Keratinocyte (primary cell): ENCODE data around the gene ALG10. TPM values are rescaled to one million over a fixed set of nuclear protein-coding genes. Genes with fewer than 3 reads are reported as not detected.

Experiments used
- DNase-seq: peaks from one replicate; pipeline ENCODE4 v3.0.0-alpha.2; 2011; ENCODE audit warnings: low read depth, missing footprints, low spot score
- FAIRE-seq: peaks from 2 replicates; lab custom pipeline; 2011; peaks lifted over from hg19 to GRCh38; lab: Jason Lieb, UNC
- H2AFZ ChIP-seq: 2 replicates; pipeline ENCODE4 v1.6.0; 2012; ENCODE audit warnings: low read length, control low read depth, inconsistent platforms; ENCODE audit not compliant: control insufficient read depth
- H3K27ac ChIP-seq: 2 replicates; pipeline ENCODE4 v1.5.1; 2011; ENCODE audit warnings: low read length; ENCODE audit not compliant: control insufficient read depth, insufficient read depth
- H3K27me3 ChIP-seq: 3 replicates; pipeline ENCODE4 v1.6.0; 2011; ENCODE audit warnings: low read length; ENCODE audit not compliant: control insufficient read depth, insufficient read depth; ENCODE audit errors: extremely low read depth
- H3K36me3 ChIP-seq, 2 experiments: 2 replicates in 1 of 2; 3 replicates in 1 of 2; pipeline ENCODE4 v1.5.1; 2011; ENCODE audit warnings: low read length in 2 of 2, mild to moderate bottlenecking in 1 of 2; ENCODE audit not compliant: control insufficient read depth in 2 of 2, insufficient read depth in 2 of 2; ENCODE audit errors: extremely low read depth in 1 of 2
- H3K4me1 ChIP-seq: 3 replicates; pipeline ENCODE4 v1.5.1; 2011; ENCODE audit warnings: low read length; ENCODE audit not compliant: control insufficient read depth, insufficient read depth; ENCODE audit errors: extremely low read depth
- H3K4me2 ChIP-seq: 3 replicates; pipeline ENCODE4 v1.6.0; 2011; ENCODE audit warnings: low read depth, low read length; ENCODE audit not compliant: control insufficient read depth, insufficient read depth; ENCODE audit errors: extremely low read depth
- H3K4me3 ChIP-seq, 3 experiments: fragments of 200-600 bp in 1 of 3; sonication (generic) in 1 of 3; 2 replicates in 2 of 3; 3 replicates in 1 of 3; pipeline ENCODE4 v1.5.1; 2011 to 2016; ENCODE audit warnings: low read length in 3 of 3, mild to moderate bottlenecking in 3 of 3, control low read depth in 2 of 3, inconsistent platforms in 1 of 3, low read depth in 1 of 3, mixed read lengths in 1 of 3, mixed run types in 1 of 3, moderate library complexity in 1 of 3; ENCODE audit not compliant: control insufficient read depth in 2 of 3, insufficient read depth in 2 of 3; ENCODE audit errors: extremely low read depth in 1 of 3
- H3K79me2 ChIP-seq: 2 replicates; pipeline ENCODE4 v1.6.0; 2012; ENCODE audit warnings: low read length; ENCODE audit not compliant: control insufficient read depth, insufficient read depth
- H3K9ac ChIP-seq: 3 replicates; pipeline ENCODE4 v1.6.0; 2011; ENCODE audit warnings: low read length; ENCODE audit not compliant: control insufficient read depth, insufficient read depth; ENCODE audit errors: extremely low read depth
- H3K9me1 ChIP-seq: 3 replicates; pipeline ENCODE4 v1.6.0; 2011; ENCODE audit warnings: low read length; ENCODE audit not compliant: control insufficient read depth, insufficient read depth; ENCODE audit errors: extremely low read depth
- H3K9me3 ChIP-seq: 2 replicates; pipeline ENCODE4 v1.5.1; 2012; ENCODE audit warnings: low read depth, low read length; ENCODE audit not compliant: control insufficient read depth
- H4K20me1 ChIP-seq: 3 replicates; pipeline ENCODE4 v1.6.0; 2011; ENCODE audit warnings: low read length; ENCODE audit not compliant: control insufficient read depth, insufficient read depth; ENCODE audit errors: extremely low read depth
- CTCF ChIP-seq, 3 experiments: IDR thresholded peaks in 1 of 3; conservative IDR thresholded peaks in 1 of 3; optimal IDR thresholded peaks in 1 of 3; 2 replicates in 2 of 3; 3 replicates in 1 of 3; pipeline versions ENCODE3 to v1.5.1; 2011; ENCODE audit warnings: low read length in 3 of 3, mild to moderate bottlenecking in 3 of 3, moderate library complexity in 2 of 3, control low read depth in 1 of 3, inconsistent platforms in 1 of 3; ENCODE audit not compliant: insufficient read depth in 2 of 3; ENCODE audit errors: extremely low read depth in 1 of 3
- EZH2 ChIP-seq: IDR thresholded peaks from one replicate; pipeline ENCODE4 v1.6.1; 2012; ENCODE audit warnings: inconsistent platforms, mild to moderate bottlenecking, low read length, moderate library complexity
- dilution Hi-C: fragments of 300-500 bp; cut with MboI; formaldehyde crosslinking; loops from one replicate; pipeline ENCODE4 v1.7.0; 2020; ENCODE audit warnings: low sequenced_read_pairs; ENCODE audit not compliant: extremely low pct_ligation_motif_present
- polyA plus RNA-seq, 5 experiments: library from polyadenylated mRNA; depleted of rRNA in 3 of 5; stranded (reverse) in 3 of 5; stranded (forward) in 1 of 5; unstranded in 1 of 5; fragments of >200 nt; gene quantifications; 1 replicate in 1 of 5; 2 replicates in 3 of 5; 3 replicates in 1 of 5; pipeline versions ENCODE4 v1.2.1 to v1.2.3, GENCODE V29; 2011 to 2012; ENCODE audit warnings: missing spikeins in 2 of 5, low read depth in 1 of 5, low replicate concordance in 1 of 5

Gene ALG10
- polyA plus RNA-seq, 1 donor (not counting 4 experiments of a cell fraction or from before 2014, with no cell fraction given), result 10.6 TPM

GRCh38 chr12:33977887-33978286 lies 44.4 kb upstream of the ALG10 start:
- Histone ChIP-seq H3K9me1 (no peaks in the 10 kb centered on the region), H3K79me2 (no peaks in the 10 kb centered on the region), H3K4me1 (no peaks in the 10 kb centered on the region), H3K36me3 (no peaks in the 10 kb centered on the region), H4K20me1 (no peaks in the 10 kb centered on the region), H3K9ac (no peak overlapping the region), H3K9me3 (no peaks in the 10 kb centered on the region), H3K4me2 (no peak overlapping the region), H3K27me3 (no peaks in the 10 kb centered on the region), H3K27ac (no peak overlapping the region), H2AFZ (no peak overlapping the region), H3K4me3 (no peak overlapping the region)
- FAIRE-seq (no peak), DNase-seq (no peak)
- TF ChIP-seq CTCF (optimal IDR thresholded peaks at IDR 0.05 in 1 of 3, IDR thresholded peaks at IDR 0.05 in 1 of 3, conservative IDR thresholded peaks at IDR 0.05 in 1 of 3; ENCODE audit: extremely low read depth in 1 of 3, insufficient read depth in 2 of 3, low read length in 3 of 3) (no peak), EZH2 (no peak)
- dilution Hi-C loops, result no loop called here

DNA sequence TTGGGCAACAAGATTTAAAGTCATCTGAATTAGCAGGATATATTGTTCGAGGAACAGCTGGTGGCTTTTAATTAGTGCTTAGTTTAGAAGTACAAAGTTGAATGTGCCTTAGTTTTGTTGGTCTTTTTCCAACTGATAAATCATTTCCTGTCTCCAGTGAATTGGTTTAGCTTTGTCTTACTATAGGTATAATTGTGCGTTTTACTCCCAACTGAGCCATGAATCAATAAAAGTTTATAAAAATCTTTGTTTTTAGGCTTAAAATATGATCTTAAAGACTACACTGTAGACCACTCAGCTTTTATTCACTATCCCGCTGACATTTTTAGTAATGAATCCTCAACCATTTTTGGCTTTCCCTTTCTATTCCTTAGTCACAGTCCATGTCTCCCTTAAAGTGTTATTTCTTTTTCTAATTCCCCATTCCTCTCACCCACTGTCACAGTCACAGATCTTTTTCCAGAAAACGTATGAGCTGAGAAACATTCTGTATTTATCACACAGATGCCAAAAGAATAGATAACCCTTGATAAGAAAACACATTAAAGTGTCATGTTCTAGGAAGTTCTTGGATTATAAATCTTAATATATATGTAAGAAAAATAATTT lies 34.0 kb upstream of the ALG10 start:
- peak; percentile 56 for FAIRE-seq
- H3K9me3 ChIP-seq, result no peaks in the 10 kb centered on the region
- peak overlapping the region in 1 of 3 experiments; percentile 14 for H3K4me3 ChIP-seq
- H2AFZ ChIP-seq, result peak overlapping the region; percentile 39
- H3K4me2 ChIP-seq, result peak overlapping the region; percentile 37
- no peak for TF ChIP-seq EZH2
- TF ChIP-seq CTCF (optimal IDR thresholded peaks at IDR 0.05 in 1 of 3, IDR thresholded peaks at IDR 0.05 in 1 of 3, conservative IDR thresholded peaks at IDR 0.05 in 1 of 3; ENCODE audit: extremely low read depth in 1 of 3, insufficient read depth in 2 of 3, low read length in 3 of 3), result no peak
- no peaks in the 10 kb centered on the region for H3K79me2 ChIP-seq
- peaks cover 14% of the 10 kb centered on the region for H3K4me1 ChIP-seq
- no peaks in the 10 kb centered on the region for H4K20me1 ChIP-seq
- no peak overlapping the region for H3K9ac ChIP-seq
- H3K36me3 ChIP-seq, result no peaks in the 10 kb centered on the region
- H3K27me3 ChIP-seq, result no peaks in the 10 kb centered on the region
- dilution Hi-C loops, result no loop called here
- DNase-seq, result no peak
- H3K27ac ChIP-seq, result no peak overlapping the region
- H3K9me1 ChIP-seq, result no peaks in the 10 kb centered on the region
